GM12892 (cell line): ENCODE data around the gene NOSIP.

Experiments used
- DNase-seq: peaks from one replicate; pipeline ENCODE4 v3.0.0; 2011; ENCODE audit not compliant: insufficient read length
- FAIRE-seq: peaks from 2 replicates; lab custom pipeline; 2011; peaks lifted over from hg19 to GRCh38; lab: Jason Lieb, UNC
- POLR2A ChIP-seq: IDR thresholded peaks from 2 replicates; pipeline ENCODE4 v1.6.1; 2011; ENCODE audit warnings: low read depth, low read length, control low read depth
- POLR2AphosphoS5 ChIP-seq: IDR thresholded peaks from 2 replicates; pipeline ENCODE4 v1.6.1; 2011; ENCODE audit warnings: low read depth, low read length, control low read depth
- TAF1 ChIP-seq: IDR thresholded peaks from 2 replicates; pipeline ENCODE4 v1.6.1; 2011; ENCODE audit warnings: low read depth, mild to moderate bottlenecking, control low read depth, low read length, borderline replicate concordance

The NOSIP gene

DNA sequence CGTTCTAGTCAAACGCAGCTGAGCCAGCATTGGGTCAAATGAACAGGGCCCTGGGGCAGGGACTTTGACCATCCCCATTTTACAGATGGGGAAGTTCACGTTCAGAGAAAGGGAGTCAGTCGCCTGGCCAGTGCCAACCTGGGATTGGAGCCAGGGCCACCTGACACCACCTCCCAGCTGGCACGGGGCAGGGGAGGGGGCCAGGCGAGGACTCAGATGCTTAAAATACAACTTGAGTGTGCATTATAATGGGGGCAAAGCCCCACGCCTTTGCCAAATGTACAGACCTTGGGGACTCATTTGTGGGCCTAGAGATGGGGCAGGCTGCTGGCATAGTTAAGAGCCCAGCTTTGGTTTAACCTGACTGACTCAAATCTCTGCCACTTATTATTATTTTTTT, 25.2 kb upstream of the NOSIP start:
- TF ChIP-seq TAF1: no peak
- no peak for TF ChIP-seq POLR2AphosphoS5
- TF ChIP-seq POLR2A: no peak
- FAIRE-seq (no peak), DNase-seq (no peak)

- TF ChIP-seq POLR2AphosphoS5: no peak
- TF ChIP-seq TAF1: no peak
- no peak for TF ChIP-seq POLR2A
- DNase-seq (no peak), FAIRE-seq (no peak)
These were observed 22.4 kb upstream of the NOSIP start for GRCh38 chr19:49602806-49603205.

DNA sequence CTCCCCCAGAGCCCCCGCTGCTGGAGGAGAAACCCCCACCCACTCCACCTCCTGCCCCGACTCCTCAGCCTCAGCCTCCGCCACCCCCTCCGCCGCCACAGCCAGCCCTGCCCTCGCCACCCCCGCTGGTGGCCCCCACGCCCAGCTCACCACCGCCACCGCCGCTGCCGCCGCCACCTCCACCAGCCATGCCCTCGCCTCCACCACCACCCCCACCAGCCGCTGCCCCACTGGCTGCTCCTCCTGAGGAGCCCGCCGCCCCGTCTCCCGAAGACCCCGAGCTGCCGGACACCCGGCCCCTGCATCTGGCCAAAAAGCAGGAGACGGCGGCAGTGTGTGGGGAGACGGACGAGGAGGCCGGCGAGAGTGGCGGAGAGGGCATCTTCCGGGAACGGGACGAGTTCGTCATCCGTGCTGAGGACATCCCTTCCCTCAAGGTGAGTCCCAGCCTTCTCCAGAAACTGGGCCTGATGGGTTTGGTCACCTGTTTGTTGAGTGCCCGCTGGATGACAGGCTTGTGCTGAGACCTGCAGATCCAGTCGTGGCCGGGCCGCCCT, 21.2 kb upstream of the NOSIP start:
- FAIRE-seq: no peak
- TF ChIP-seq POLR2A (no peak), TAF1 (no peak), POLR2AphosphoS5 (no peak)
- DNase-seq: no peak

- FAIRE-seq: no peak
- TF ChIP-seq TAF1 (no peak), POLR2A (no peak), POLR2AphosphoS5 (no peak)
- no peak for DNase-seq
These were observed 19.3 kb upstream of the NOSIP start for GRCh38 chr19:49599378-49600295.

DNA sequence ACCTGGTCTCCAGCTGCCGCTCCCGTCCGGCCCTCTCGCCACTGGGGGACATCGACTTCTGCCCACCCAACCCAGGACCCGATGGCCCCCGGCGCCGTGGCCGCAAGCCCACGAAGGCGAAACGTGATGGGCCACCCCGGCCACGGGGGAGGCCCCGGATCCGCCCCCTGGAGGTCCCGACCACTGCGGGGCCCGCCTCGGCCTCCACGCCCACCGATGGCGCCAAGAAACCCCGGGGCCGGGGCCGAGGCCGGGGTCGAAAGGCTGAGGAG, 17.3 kb upstream of the NOSIP start:
- DNase-seq: no peak
- no peak for FAIRE-seq
- TF ChIP-seq POLR2A: no peak
- no peak for TF ChIP-seq TAF1
- no peak for TF ChIP-seq POLR2AphosphoS5

- TF ChIP-seq POLR2A (no peak), TAF1 (no peak), POLR2AphosphoS5 (no peak)
- DNase-seq: no peak
- FAIRE-seq: no peak
These were observed 16.8 kb upstream of the NOSIP start for GRCh38 chr19:49596954-49597702.

- DNase-seq (no peak), FAIRE-seq (no peak)
- TF ChIP-seq POLR2A (no peak), POLR2AphosphoS5 (no peak), TAF1 (no peak)
These were observed 16.1 kb upstream of the NOSIP start for GRCh38 chr19:49596407-49596806.

GRCh38 chr19:49595819-49596404, 15.6 kb upstream of the NOSIP start:
- TF ChIP-seq TAF1 (no peak), POLR2A (no peak), POLR2AphosphoS5 (no peak)
- DNase-seq: no peak
- FAIRE-seq: no peak

- FAIRE-seq (no peak), DNase-seq (no peak)
- TF ChIP-seq POLR2A: no peak
- TF ChIP-seq TAF1: no peak
- no peak for TF ChIP-seq POLR2AphosphoS5
These were observed 14.8 kb upstream of the NOSIP start for GRCh38 chr19:49594993-49595818.

DNA sequence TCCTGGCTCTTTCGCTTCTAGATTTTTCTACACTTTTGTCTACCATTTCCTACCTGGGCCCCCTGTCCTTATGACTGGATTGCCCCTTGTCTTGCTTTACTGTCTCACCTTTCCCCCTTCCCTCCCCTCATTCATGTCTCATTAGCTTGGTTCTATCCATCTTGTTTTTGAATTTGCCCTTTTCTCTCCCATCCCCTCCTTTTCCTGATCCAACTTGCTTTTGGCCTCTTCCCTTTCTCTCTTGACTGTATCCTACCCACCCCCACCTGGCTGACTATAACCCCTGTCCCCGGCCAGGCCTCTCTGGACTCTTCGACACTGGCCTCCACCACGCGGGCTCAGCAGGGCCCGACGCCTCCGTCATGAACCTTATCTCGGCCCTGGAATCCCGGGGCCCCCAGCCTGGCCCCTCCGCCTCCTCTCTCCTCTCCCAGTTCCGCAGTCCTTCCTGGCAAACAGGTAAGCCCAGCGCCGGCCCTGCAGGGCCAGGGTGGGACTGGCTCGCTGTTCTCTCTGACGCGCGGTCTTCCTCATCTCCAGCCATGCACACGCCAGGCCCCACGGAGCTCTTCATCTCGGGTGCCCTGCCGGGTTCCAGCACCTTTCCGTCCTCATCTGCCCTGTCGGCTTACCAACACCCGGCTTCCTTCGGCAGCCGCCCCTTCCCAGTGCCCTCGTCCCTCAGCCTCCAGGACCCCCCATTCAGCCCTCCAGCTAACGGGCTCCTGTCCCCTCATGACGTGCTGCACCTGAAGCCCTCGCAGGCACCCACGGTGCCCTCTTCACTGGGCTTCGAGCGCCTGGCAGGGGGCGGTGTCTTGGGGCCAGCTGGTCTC, 14.0 kb upstream of the NOSIP start:
- no peak for FAIRE-seq

More for the DNA sequence above, 14.0 kb upstream of the NOSIP start:
- no peak for TF ChIP-seq POLR2A
- DNase-seq: no peak
